ENCODE data around the gene CHEK2.

The CHEK2 gene

DNA sequence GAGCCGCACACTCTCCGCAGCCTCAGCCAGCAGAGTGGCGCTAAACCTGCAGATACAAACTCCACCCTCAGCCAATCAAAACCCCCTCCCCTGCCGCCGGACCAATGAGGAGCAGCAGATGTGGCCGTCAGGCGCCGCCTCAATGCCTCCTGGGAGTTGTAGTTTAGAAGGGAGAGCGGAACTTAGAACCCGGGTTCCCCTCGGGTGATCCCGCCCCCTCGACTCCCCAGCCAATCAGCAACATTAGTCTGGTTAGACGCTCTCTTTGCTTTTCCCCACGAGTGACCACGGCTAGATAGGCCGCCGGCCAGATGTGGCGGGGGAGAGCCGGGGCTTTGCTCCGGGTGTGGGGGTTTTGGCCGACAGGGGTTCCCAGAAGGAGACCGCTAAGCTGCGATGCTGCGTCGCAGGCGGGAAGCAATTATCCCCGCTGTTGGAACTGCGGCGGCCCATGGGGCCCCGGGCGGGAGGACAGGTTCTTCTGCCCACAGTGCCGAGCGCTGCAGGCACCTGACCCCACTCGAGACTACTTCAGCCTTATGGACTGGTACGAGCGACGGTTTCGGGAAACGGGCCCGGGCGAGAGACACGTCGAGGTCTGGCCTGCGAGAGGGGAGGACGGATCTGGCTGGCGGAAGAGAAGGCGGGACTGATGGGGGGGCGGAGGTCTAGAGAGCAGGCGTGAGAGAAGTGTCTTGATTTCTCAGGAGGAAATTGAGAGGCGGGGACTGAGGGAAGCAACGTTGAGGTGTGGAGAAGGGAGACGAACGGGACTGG is at the start of gene CHEK2, which contains the start of gene HSCB:
Gene CHEK2 (minus strand): TSS at position 36 of the 777 bp plus-strand sequence. CDS start 7,099 bp downstream, outside the sequence.
Gene HSCB (plus strand): TSS at position 255 of the 777 bp plus-strand sequence. CDS start 57 bp downstream, at position 312.
- TF ChIP-seq CTCF (IDR thresholded peaks at IDR 0.05; ENCODE audit: low read depth, low read length) = no peak; the same call in 1 of the 2 replicates
- peak; percentile 96 for DNase-seq (ENCODE audit: extremely low read depth, low read depth)

- no peak for TF ChIP-seq CTCF (IDR thresholded peaks at IDR 0.05; ENCODE audit: low read depth, low read length)
- DNase-seq (ENCODE audit: extremely low read depth, low read depth) = no peak
Observed at GRCh38 chr22:28791124-28791523, 49.5 kb upstream of the CHEK2 start.

GRCh38 chr22:28788601-28789000 is 47.0 kb upstream of the CHEK2 start:
- DNase-seq (ENCODE audit: extremely low read depth, low read depth) = no peak
- TF ChIP-seq CTCF (IDR thresholded peaks at IDR 0.05; ENCODE audit: low read depth, low read length) = no peak

DNA sequence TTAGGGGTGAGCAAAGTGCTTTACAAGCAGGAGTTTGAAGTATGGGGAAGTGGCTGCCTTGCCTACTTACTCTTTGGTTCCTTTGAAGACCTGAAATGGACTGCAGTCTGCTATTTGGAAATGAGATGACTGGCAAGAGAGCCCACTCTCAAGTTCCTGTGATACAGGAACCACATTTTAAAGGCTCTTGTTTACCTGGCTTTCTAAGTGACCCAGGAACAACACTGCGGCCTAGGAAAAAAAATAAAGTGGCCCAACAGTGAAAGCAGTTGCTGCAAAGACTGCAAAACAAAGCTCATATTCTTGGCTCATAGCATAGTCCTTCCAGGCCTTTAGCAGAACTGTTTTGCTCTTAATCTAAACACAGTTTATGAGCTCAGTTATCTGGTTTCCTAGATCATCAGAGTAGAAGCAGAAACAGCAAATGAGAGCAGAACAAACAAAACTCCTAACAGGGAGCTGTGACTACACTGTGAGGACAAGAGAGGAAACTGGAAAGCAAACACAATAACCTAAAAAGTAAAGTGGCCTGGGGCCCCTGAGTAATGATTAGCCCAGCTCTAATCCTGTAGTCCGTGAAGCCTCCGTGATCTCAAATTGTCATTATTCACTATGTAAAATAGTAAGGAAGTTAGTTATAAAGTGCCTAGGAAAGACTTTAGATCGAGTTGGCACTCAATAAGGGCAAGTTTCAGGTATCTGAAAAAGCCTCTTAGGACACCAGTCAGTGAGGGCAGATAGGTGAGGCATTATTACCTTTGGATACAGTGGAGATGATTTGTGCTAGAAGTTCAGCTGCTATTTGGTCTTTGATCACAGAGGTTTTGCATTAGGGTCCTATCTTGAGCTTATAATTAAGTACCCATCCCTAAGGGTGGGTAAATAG is 42.4 kb upstream of the CHEK2 start:
- no peak for DNase-seq (ENCODE audit: extremely low read depth, low read depth)
- no peak for TF ChIP-seq CTCF (IDR thresholded peaks at IDR 0.05; ENCODE audit: low read depth, low read length)

DNA sequence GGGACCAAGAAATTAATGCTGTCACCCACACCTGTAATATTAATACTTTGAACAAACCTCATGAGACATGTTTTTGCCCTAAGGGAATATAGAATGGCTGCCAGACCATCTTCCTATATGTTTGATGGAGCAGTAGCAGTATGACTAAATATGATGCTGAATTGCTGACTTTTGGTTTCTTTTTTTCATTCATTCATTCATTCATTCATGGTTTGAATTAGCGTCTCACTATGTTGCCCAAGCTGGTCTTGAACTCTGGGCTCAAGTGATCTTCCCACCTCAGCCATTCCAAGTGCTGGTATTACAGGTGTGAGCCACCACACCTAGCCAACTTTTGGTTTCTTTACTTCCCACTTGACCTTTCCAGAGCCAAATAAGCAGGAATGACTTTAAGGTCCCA is 38.7 kb upstream of the CHEK2 start:
- TF ChIP-seq CTCF (IDR thresholded peaks at IDR 0.05; ENCODE audit: low read depth, low read length) = no peak
- no peak for DNase-seq (ENCODE audit: extremely low read depth, low read depth)

GRCh38 chr22:28779833-28780232 is 38.2 kb upstream of the CHEK2 start:
- DNase-seq (ENCODE audit: extremely low read depth, low read depth) = no peak
- no peak for TF ChIP-seq CTCF (IDR thresholded peaks at IDR 0.05; ENCODE audit: low read depth, low read length)

- no peak for TF ChIP-seq CTCF (IDR thresholded peaks at IDR 0.05; ENCODE audit: low read depth, low read length)
- DNase-seq (ENCODE audit: extremely low read depth, low read depth) = no peak
Observed at GRCh38 chr22:28774378-28774777, 32.8 kb upstream of the CHEK2 start.
